AG10803 (cell line): ENCODE data around the gene CDADC1.

Experiments
- DNase-seq: peaks from one replicate; pipeline ENCODE4 v3.0.0; 2010; ENCODE audit warnings: low read depth
- H3K4me3 ChIP-seq: 2 replicates; pipeline ENCODE4 v1.5.1; 2011; ENCODE audit warnings: mild to moderate bottlenecking, low read length, control low read depth
- CTCF ChIP-seq: conservative IDR thresholded peaks from 2 replicates; pipeline ENCODE4 v1.5.1; 2011; ENCODE audit warnings: mild to moderate bottlenecking, low read length, control low read depth, inconsistent platforms

CDADC1 gene

GRCh38 chr13:49304356-49304755 is 56.6 kb downstream of the CDADC1 start:
- no peak for TF ChIP-seq CTCF
- DNase-seq, result no peak
- no peak overlapping the region for H3K4me3 ChIP-seq

- DNase-seq, result no peak
Measured at GRCh38 chr13:49304763-49305700, 57.3 kb downstream of the CDADC1 start.

GRCh38 chr13:49305792-49306425 is 58.2 kb downstream of the CDADC1 start:
- DNase-seq, result no peak
- H3K4me3 ChIP-seq, result no peak overlapping the region
- TF ChIP-seq CTCF, result no peak

More at GRCh38 chr13:49304763-49305700, 57.3 kb downstream of the CDADC1 start:
- no peak overlapping the region for H3K4me3 ChIP-seq
- TF ChIP-seq CTCF, result no peak

- H3K4me3 ChIP-seq, result no peak overlapping the region
- TF ChIP-seq CTCF, result no peak
- DNase-seq, result no peak
Measured at GRCh38 chr13:49307365-49307764, 59.6 kb downstream of the CDADC1 start.

- TF ChIP-seq CTCF, result 0 out of 2 replicates have a peak, but pooled peaks have one; percentile 3
- H3K4me3 ChIP-seq, result no peak overlapping the region
- DNase-seq, result peak; percentile 73
Measured at GRCh38 chr13:49308097-49308875, 60.6 kb downstream of the CDADC1 start.

- TF ChIP-seq CTCF, result no peak
- no peak overlapping the region for H3K4me3 ChIP-seq
- no peak for DNase-seq
Measured at GRCh38 chr13:49308921-49309408, 61.2 kb downstream of the CDADC1 start.
